ENCODE results near the gene GALNT12.

DNA sequence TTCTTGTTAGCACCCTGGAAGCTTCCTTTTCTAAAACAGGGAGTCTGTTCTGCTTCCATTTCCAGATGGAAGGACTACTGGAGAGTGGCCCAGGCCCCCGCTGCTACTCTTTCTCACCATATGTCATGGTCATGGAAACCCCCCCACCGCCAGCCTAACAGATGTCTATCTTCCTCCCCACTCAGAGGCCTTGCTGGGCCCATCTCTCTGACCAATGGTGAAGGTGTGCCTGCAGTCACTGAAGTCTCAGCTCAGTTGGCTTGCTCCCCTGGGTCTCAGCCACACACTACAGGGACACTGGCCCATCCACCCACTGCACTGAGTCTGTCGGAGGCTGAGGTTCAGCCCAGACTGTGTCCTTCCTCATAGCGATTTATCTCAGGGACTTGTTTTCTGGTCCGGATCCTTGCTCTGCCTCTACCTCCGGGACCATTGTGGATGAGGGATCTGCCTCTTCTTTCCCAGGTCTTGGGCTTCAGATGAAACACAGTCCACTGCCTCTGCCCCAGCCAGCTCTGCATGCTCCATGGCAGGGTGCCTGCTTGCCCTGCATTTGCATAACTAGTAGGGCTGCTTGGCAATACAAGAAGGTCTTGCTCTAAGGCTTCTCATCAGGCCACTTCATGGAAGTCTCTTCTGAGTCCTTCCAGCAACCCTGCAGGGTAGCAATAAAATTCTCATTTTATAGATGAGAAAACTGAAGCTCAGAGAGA lies 30.8 kb downstream of the GALNT12 start:
- TF ChIP-seq POLR2A (IDR thresholded peaks at IDR 0.05; ENCODE audit: low read length) (no peak), GATA1 (IDR thresholded peaks at IDR 0.05; ENCODE audit: low read depth, low read length) (no peak)
